ENCODE measurements around the gene SLCO4A1.
A peak's percentile ranks its signal among the peaks of the same experiment; 100 is the strongest.

- TF ChIP-seq POLR2A (IDR thresholded peaks at IDR 0.05; ENCODE audit: low read depth, low read length) (no peak), CTCF (IDR thresholded peaks at IDR 0.05; ENCODE audit: extremely low read depth in 1 of 2, insufficient read depth in 1 of 2, low read depth in 1 of 2, low read length in 2 of 2) (peak; percentile 27 to 51), POLR2AphosphoS5 (IDR thresholded peaks at IDR 0.05; ENCODE audit: insufficient read depth, low read depth, low read length) (no peak), GATA2 (IDR thresholded peaks at IDR 0.05; ENCODE audit: insufficient read depth, insufficient read length, low read depth, low read length) (no peak), EZH2 (IDR thresholded peaks at IDR 0.05; ENCODE audit: borderline replicate concordance, low read depth, low read length, severe bottlenecking) (no peak), MYC (IDR thresholded peaks at IDR 0.05; ENCODE audit: low read depth, low read length) (no peak), FOS (IDR thresholded peaks at IDR 0.05; ENCODE audit: borderline replicate concordance, insufficient read depth, low read length) (no peak)
- TF ChIP-seq, protein P1, sequence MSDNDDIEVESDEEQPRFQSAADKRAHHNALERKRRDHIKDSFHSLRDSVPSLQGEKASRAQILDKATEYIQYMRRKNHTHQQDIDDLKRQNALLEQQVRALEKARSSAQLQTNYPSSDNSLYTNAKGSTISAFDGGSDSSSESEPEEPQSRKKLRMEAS (IDR thresholded peaks at IDR 0.05; ENCODE audit: insufficient read depth, insufficient read length): no peak
Measured at GRCh38 chr20:62688855-62689460, 46.7 kb downstream of the SLCO4A1 start.
